ENCODE data around the gene MAL.

- TF ChIP-seq POLR2A (IDR thresholded peaks at IDR 0.05) (no peak), CTCF (IDR thresholded peaks at IDR 0.05) (no peak)
Measured at GRCh38 chr2:94985636-94986035, 39.9 kb upstream of the MAL start.

Data from suprapubic skin (tissue), 3 donors.